Heart left ventricle (tissue), 16 donors: ENCODE data around the gene ADGRE1. TPM values are rescaled to one million over a fixed set of nuclear protein-coding genes. Genes with fewer than 3 reads are reported as not detected.

Experiments used
- ATAC-seq, 4 donors: fragments of 200-7000 bp; cut with Tn5 transposase; one replicate each; pipeline ENCODE4 v1.9.1; 2020 to 2022; ENCODE audit warnings: moderate library complexity in 4 of 4, mild to moderate bottlenecking in 3 of 4, moderate number of reproducible peaks in 1 of 4
- DNase-seq, 5 donors: peaks; one replicate each; pipeline ENCODE4 v3.0.0-alpha.2; 2020
- H3K27ac ChIP-seq, 12 donors: fragments of 200-600 bp; sonication (generic) in 4 of 12; one replicate each; pipeline versions ENCODE4 v1.5.0 to v1.8.0; 2016 to 2022; ENCODE audit warnings: mild to moderate bottlenecking in 2 of 12
- H3K27me3 ChIP-seq, 9 donors: fragments of 200-600 bp; sonication (generic) in 2 of 9; one replicate each; pipeline versions ENCODE4 v1.5.1 to v1.8.0; 2016 to 2022; ENCODE audit warnings: mild to moderate bottlenecking in 3 of 9
- H3K36me3 ChIP-seq, 9 donors: fragments of 200-600 bp; sonication (generic) in 2 of 9; one replicate each; pipeline versions ENCODE4 v1.5.0 to v1.8.0; 2018 to 2022; ENCODE audit warnings: mild to moderate bottlenecking in 2 of 9
- H3K4me1 ChIP-seq, 12 donors: fragments of 200-600 bp; sonication (generic) in 4 of 12; one replicate each; pipeline versions ENCODE4 v1.5.0 to v1.8.0; 2016 to 2022; ENCODE audit warnings: mild to moderate bottlenecking in 3 of 12
- H3K4me3 ChIP-seq, 12 donors: fragments of 200-600 bp; sonication (generic) in 4 of 12; one replicate each; pipeline versions ENCODE4 v1.5.0 to v1.8.0; 2017 to 2022; ENCODE audit warnings: mild to moderate bottlenecking in 9 of 12, moderate library complexity in 4 of 12
- H3K9me3 ChIP-seq, 12 donors: fragments of 200-600 bp; sonication (generic) in 4 of 12; one replicate each; pipeline versions ENCODE4 v1.5.0 to v1.8.0; 2016 to 2022; ENCODE audit warnings: mild to moderate bottlenecking in 1 of 12
- POLR2A ChIP-seq, 2 donors: fragments of 450-650 bp; IDR thresholded peaks; one replicate each; pipeline ENCODE4 v1.6.1; 2017; ENCODE audit warnings: antibody characterized with exemption in 2 of 2, mild to moderate bottlenecking in 2 of 2, moderate library complexity in 2 of 2
- WGBS, 4 donors: extraction: QIAGEN DNeasy Blood & Tissue Kit in 2 of 4; methylation state at CpG; one replicate each; pipeline versions ENCODE4 v1.1.5 to v1.1.7; 2013 to 2018; 5-methylcytosine and 5-hydroxymethylcytosine counted together
- intact Hi-C, 10 donors: fragments of 100-400 bp; cut with DNase I; formaldehyde crosslinking; loops; one replicate each; pipeline versions ENCODE4 v1.11.1 to v1.14.2; 2022
- polyA plus RNA-seq, 2 donors: library from polyadenylated mRNA; stranded (reverse); fragments of 200-250 nt; gene quantifications; one replicate each; pipeline ENCODE4 v1.2.3, GENCODE V29; 2013
- total RNA-seq, 9 donors: library from RNA; depleted of rRNA in 2 of 9; stranded (reverse); fragments of >200 nt in 2 of 9; fragmentation: NEBNext Ultra II Directional in 3 of 9; extraction: Animal tissue kit (Norgen Biotek cat#: 25700) in 3 of 9; gene quantifications; one replicate each; pipeline versions ENCODE4 v1.1.0 to v1.2.4, GENCODE V29; 2016 to 2023
- TF ChIP-seq, protein P1 (sequence below), 12 donors: fragments of 200-600 bp; sonication (generic) in 4 of 12; IDR thresholded peaks; one replicate each; pipeline versions ENCODE4 v1.5.0 to v1.8.0; 2018 to 2022; ENCODE audit warnings: antibody characterized with exemption in 12 of 12, mild to moderate bottlenecking in 5 of 12
- donor health status: ischemic (EF 13 %, LVEDD 7.1; RV severe dilation, severe dysfunction).
- donor health status: healthy with polysubstance abuse.
- donor health status: DM: no; HTN: yes; CAD: no.
- donor health status: DM: no; HTN: no; CAD: no.
- donor health status: ischemic (EF 25% LVEDD 6.9; RV normal size, moderate dysfunction).
- donor health status: ischemic (EF 25% LVEDD 5.7; RV mildly dilated, moderate dysfunction).
- donor health status: healthy.
- donor health status: DM: yes; HTN: yes; CAD: no.
- donor health status: ischemic (EF 35%, LVEDD 5.7; RV mildly dilated, moderate dysfunction).
- donor health status: nonischemic (EF 11% LVEDD 7.7; RV severe dilation, severe dysfunction).
- donor health status: DM: yes; HTN: yes; CAD: no.
- donor health status: PGD.
- donor health status: ischemic (EF 29% LVEDD 5.4; RV normal size, mild dysfunction).
- donor health status: nonischemic (EF 23%, LVEDD 6.1; RV moderate dilation, normal function).

ADGRE1 gene
- total and polyA plus RNA-seq, 11 donors: 0.12 to 6.4 (median 0.20) TPM; not detected in 6

DNA sequence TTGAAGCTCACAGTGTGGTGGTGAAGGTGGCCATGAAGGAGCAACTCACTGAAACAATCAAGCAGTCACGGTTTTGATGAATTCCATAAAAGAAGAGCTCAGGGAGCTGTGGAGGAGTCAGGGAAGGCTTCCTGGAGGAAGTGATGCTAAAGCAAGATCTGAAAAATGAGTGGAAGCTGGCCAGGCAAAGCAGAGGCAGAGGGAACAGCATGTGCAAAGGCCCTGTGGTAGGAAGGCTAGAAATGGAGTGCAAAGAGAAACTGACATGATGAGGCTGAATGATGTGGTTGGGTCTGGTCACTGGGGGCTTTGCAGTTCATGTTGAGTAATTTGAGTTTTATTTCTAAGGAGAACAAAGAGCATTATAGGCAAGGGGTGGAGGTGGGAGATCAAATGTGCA lies 6.9 kb downstream of the ADGRE1 start:
- no peaks in the 10 kb centered on the region for H3K36me3 ChIP-seq
- intact Hi-C loops: no loop called here
- no peak overlapping the region for H3K4me3 ChIP-seq
- peaks cover 0 to 34% (median 0%) of the 10 kb centered on the region in 12 donors for H3K9me3 ChIP-seq
- peaks cover 0 to 15% (median 0%) of the 10 kb centered on the region in 9 donors for H3K27me3 ChIP-seq
- H3K27ac ChIP-seq: no peak overlapping the region
- WGBS, 4 donors: 60 to 88% (median 80%) methylated on average over 1 of the region's 1 CpG
- no peak for DNase-seq
- H3K4me1 ChIP-seq: peaks cover 0 to 27% (median 0%) of the 10 kb centered on the region in 12 donors
- no peak for TF ChIP-seq POLR2A (IDR thresholded peaks at IDR 0.05)
- TF ChIP-seq, protein P1, sequence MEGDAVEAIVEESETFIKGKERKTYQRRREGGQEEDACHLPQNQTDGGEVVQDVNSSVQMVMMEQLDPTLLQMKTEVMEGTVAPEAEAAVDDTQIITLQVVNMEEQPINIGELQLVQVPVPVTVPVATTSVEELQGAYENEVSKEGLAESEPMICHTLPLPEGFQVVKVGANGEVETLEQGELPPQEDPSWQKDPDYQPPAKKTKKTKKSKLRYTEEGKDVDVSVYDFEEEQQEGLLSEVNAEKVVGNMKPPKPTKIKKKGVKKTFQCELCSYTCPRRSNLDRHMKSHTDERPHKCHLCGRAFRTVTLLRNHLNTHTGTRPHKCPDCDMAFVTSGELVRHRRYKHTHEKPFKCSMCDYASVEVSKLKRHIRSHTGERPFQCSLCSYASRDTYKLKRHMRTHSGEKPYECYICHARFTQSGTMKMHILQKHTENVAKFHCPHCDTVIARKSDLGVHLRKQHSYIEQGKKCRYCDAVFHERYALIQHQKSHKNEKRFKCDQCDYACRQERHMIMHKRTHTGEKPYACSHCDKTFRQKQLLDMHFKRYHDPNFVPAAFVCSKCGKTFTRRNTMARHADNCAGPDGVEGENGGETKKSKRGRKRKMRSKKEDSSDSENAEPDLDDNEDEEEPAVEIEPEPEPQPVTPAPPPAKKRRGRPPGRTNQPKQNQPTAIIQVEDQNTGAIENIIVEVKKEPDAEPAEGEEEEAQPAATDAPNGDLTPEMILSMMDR (IDR thresholded peaks at IDR 0.05): no peak
- ATAC-seq: no peak

GRCh38 chr19:6903446-6903845 lies 16.1 kb downstream of the ADGRE1 start:
- H3K36me3 ChIP-seq: no peaks in the 10 kb centered on the region
- H3K27me3 ChIP-seq: no peaks in the 10 kb centered on the region
- no peak overlapping the region for H3K4me3 ChIP-seq
- DNase-seq (no peak), ATAC-seq (no peak)
- H3K4me1 ChIP-seq: no peaks in the 10 kb centered on the region
- peaks cover 0 to 45% (median 17%) of the 10 kb centered on the region in 12 donors for H3K9me3 ChIP-seq
- TF ChIP-seq, protein P1 (IDR thresholded peaks at IDR 0.05): no peak
- no peak for TF ChIP-seq POLR2A (IDR thresholded peaks at IDR 0.05)
- no peak overlapping the region for H3K27ac ChIP-seq
- intact Hi-C loops: no loop called here

GRCh38 chr19:6906559-6907060 lies 19.2 kb downstream of the ADGRE1 start:
- no peak for DNase-seq
- Histone ChIP-seq H3K27ac (no peak overlapping the region), H3K27me3 (no peaks in the 10 kb centered on the region), H3K36me3 (no peaks in the 10 kb centered on the region), H3K4me1 (no peaks in the 10 kb centered on the region), H3K4me3 (no peak overlapping the region), H3K9me3 (peaks cover 0 to 31% (median 12%) of the 10 kb centered on the region in 12 donors)
- 5 to 73% (median 28%) methylated on average over 3 of the region's 3 CpGs for WGBS, 4 donors
- intact Hi-C loops: no loop called here
- ATAC-seq: no peak
- TF ChIP-seq, protein P1 (IDR thresholded peaks at IDR 0.05): no peak
- no peak for TF ChIP-seq POLR2A (IDR thresholded peaks at IDR 0.05)

DNA sequence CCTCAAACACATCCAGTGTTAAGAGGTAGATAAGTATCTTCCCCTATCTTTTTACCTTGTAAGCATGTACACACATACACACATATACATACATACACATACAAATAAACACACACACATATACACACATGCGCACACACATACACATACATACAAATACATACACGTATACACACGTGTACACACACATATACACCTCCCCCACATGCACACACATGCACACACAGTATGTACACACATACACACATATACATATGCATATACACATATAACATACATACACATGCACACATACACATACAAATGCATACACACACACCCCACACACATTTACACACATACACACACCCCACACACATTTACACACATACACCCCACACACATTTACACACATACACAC lies 24.1 kb downstream of the ADGRE1 start:
- H3K4me1 ChIP-seq: no peaks in the 10 kb centered on the region
- H3K4me3 ChIP-seq: no peak overlapping the region
- 40 to 43% (median 42%) methylated on average over 3 of the region's 3 CpGs for WGBS, 4 donors
- intact Hi-C loops: no loop called here
- H3K9me3 ChIP-seq: peaks cover 0 to 41% (median 27%) of the 10 kb centered on the region in 12 donors
- no peak for ATAC-seq
- no peak for DNase-seq
- no peaks in the 10 kb centered on the region for H3K36me3 ChIP-seq
- no peak for TF ChIP-seq POLR2A (IDR thresholded peaks at IDR 0.05)
- TF ChIP-seq, protein P1 (IDR thresholded peaks at IDR 0.05): no peak
- no peaks in the 10 kb centered on the region for H3K27me3 ChIP-seq
- no peak overlapping the region for H3K27ac ChIP-seq
